Cortex of kidney (tissue), 1 donor: ENCODE measurements around the gene TPST2.
"Not testable (repeated sequence)": the region's sequence is repeated elsewhere in the genome, so short reads cannot be mapped to it uniquely, and the experiment has no call there.

Experiments used
- DNase-seq: peaks from one replicate; lab custom pipeline; 2025; lab: John Stamatoyannopoulos, UW

The TPST2 gene

DNA sequence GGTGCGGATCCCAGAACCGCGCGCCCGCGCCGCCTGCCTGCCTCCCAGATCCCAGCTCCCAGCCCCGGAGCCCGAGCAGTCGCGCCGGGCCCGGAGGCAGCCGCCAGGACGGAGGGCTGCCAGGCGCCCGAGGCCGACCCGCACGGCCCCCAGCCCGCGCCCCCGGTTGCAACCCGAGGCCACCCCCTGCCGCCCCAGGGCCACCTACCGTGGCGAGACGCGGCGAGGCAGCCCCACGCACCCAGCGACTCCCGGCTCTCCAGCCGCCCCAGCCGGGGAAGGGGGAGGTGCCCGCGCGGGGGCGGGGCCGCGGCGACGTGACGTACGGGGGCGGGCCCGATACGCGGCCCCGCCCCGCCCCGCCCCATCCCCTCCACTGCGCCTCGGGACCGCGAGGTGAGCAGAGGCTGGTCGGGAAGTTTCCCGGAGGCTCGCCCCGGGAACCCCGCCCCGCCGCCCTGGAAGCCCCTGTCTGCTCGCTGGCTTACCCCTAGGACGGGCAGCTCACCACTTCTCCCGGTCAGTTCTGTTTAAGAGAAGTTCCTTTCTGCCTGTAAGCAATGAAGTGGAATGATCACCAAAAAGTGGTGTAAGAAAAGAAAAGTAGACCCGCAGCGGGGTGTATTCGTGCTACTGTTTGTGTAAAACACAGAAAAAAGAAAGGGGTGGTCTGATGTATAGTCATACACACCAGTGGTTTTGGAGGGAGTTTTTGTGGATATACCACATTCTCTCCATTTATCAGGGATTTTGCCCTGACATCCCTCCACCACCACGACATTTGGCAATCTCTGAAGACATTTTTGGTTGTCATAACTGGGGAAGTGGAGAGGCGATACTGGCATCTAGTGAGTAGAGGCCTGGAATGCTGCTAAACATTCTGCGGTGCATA, at the start of gene TPST2:
Gene TPST2, minus strand, starts transcription at position 288 of the 892 bp plus-strand sequence. CDS start 48,502 bp downstream, outside the sequence.
- no peak for DNase-seq

GRCh38 chr22:26636296-26636695, 46.4 kb upstream of the TPST2 start:
- DNase-seq: no peak

- DNase-seq: no peak
Observed at GRCh38 chr22:26635117-26635516, 45.2 kb upstream of the TPST2 start.

DNA sequence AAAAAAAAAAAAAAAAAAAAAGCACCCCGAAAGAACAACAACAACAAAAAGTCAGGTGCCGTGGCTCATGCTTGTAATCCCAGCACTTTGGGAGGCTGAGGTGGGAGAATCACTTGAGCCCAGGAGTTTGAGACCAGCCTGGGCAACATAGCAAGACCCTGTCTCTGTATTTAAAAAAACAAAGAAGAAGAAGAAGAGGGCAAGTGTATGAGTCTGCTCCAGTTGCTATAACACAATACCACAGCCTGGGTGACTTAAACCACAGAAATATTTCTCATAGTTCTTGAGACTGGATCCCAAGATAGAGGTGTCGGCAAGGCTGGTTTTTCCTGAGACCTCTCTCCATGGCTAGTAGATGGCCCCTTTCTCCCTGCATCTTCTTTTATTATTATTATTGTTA, 44.3 kb upstream of the TPST2 start:
- no peak for DNase-seq

GRCh38 chr22:26632422-26633155, 42.7 kb upstream of the TPST2 start:
- DNase-seq: no peak

DNA sequence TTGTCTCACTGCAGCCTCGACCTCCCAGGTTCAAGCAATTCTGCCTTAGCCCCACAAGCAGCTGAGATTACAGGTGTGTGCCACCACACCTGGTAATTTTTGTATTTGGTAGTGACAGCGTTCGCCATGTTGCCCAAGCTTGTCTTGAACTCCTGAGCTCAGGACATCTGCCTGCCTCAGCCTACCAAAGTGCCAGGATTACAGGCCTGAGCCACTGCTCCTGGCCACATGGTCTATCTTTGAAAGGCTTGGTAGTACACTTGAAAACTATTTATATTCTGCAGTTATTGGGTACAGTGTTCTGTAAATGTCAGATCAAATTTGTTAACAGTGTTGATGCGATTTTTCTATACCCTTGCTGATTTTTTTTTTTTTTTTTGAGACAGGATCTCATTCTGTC, 41.4 kb upstream of the TPST2 start:
- DNase-seq: no peak

- DNase-seq: no peak
Observed at GRCh38 chr22:26629988-26630761, 40.2 kb upstream of the TPST2 start.

DNA sequence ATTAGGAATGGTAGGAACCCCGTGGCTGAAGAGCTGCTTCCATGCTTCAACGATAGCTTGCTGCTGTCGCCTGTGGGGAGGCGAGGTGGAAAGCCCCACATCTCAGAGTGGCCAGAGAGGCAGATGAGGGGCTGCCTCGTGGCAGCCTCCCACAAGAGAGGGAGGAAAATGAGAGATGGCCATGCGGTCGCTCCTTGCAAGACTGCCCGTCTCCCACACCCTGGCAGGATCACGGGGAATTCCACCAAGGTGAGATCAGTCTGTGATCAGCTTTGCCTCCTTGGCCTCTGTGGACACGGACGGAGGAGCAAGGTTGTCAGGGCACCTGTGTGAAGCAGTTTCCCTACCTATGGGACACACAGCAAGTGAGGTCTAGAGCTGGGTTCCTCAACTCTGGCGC, 34.9 kb upstream of the TPST2 start:
- no peak for DNase-seq

DNA sequence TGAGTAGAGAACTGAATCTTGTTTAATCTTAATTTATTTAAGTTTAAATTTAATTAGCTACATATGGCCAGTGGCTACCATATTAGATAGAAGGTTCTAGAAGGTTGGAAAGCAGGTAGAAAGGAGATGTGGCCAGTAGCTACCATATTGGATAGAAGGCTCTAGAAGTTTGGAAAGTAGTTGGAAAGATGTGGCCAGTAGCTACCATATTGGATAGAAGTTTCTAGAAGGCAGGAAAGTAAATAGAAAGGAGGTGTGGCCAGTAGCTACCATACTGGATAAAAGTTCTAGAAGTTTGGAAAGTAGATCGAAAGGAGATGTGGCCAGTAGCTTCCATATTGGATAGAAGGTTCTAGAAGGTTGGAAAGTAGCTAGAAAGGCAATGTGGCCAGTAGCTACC, 34.1 kb upstream of the TPST2 start:
- no peak for DNase-seq

DNA sequence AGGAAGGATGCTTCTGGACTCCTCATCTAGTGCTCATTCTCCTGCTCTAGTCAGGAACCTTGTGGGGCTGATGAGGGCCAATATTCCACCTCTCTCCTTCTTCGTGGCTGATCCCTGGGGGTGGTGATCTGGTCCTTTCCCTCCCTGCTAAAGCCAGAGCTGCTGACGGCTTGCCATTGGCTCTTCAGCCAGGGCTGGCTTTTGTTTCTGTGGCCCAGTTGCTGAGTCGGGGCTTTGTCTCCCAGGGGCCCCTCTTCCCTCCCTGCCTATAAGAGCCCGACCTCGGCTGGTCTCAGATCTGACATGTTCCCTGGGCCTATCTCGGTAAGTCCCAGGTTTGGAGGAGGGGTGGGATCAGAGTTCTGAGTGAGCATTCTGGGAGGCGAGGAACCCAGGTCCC, 31.7 kb upstream of the TPST2 start, which contains the start of gene CRYBA4:
Gene CRYBA4, plus strand, starts transcription at position 301 of the 400 bp plus-strand sequence. CDS start 634 bp downstream, outside the sequence.
- DNase-seq: no peak

DNA sequence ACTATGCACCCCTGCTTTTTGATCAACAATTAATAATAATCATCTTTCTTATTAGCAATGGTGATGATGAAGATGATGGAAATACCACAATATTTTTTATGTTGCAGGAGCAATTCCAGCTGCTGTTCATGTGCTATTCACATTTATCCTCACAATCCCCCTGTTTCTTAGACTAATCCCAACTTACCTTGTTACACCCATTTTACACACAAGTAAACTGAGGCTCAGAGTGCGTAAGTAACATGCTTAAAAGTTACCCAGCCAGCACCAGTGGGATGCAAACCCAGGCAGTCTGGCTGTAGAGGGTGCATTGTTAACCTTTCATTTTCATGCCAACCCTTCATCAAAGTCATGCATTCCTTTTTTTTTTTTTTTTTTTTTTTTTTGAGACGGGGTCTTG, 30.3 kb upstream of the TPST2 start:
- no peak for DNase-seq

DNA sequence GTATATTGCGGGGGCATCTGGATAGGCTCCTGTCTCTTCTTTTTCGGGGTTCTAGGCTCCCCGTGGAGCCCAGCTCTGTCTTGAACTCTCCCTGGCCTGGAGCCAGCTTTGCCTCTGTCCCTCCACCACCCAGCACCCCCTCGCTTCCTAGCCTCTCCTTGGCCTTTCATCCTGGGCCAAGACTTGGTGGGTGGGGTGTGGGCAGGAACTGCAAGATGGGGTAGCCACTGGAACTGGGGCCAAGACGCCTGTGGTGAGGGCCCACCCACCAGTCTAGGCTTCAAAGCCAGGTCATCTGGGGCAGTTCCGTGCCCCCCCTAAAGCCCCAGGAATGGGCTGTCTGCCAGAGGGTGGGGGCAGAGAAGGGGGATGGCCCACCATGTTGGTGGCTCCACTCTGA, 29.6 kb upstream of the TPST2 start:
- no peak for DNase-seq

- no peak for DNase-seq
Observed at GRCh38 chr22:26618455-26618854, 28.5 kb upstream of the TPST2 start.

DNA sequence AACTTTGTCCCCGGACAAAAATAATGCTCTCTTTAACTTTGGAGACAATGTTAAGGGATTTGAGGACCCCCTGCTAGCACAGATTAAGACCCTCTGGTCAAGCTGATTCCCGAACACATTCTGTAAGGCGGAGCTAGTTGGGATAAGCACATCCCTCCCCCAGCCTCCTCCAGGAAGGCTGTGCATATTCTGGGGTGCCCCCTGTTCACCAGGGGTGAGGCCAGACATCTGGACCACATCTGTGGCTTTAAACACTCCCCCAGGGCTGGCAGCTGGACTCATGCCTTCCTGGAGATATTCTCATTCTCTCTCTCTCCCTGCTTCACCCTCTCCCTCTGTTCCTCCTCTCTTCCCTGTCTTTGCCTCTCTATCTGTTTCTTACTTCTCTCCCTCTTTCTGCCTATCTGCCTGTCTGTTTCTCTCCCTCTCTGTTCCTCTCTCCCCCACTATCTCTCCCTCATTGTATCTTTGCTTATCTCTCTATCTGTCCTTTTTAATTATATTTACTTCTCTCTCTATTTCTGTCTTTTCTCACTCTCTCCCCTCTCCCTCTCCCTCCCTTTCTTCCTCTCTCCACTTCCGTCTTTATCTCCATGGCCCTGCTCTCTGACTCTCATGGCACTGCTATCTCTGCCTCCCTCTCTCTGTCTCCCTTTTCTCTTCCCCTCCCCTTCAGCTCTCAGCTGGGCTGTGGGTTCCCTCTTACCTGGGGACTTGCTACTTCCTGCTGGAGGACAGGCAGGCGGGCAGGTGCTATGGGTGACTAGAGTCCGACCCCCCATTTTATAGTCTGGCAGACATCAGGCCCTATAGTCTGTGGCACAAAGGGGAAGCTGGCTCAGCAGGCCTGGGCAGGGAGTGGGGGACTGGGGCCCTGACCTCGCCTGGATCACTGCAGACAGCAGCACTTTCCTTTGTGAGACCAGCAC, 27.6 kb upstream of the TPST2 start, which contains the start of gene CRYBB1:
Gene CRYBB1, minus strand, starts transcription at position 757 of the 929 bp plus-strand sequence. CDS start 1,708 bp downstream, outside the sequence.
- DNase-seq: no peak

DNA sequence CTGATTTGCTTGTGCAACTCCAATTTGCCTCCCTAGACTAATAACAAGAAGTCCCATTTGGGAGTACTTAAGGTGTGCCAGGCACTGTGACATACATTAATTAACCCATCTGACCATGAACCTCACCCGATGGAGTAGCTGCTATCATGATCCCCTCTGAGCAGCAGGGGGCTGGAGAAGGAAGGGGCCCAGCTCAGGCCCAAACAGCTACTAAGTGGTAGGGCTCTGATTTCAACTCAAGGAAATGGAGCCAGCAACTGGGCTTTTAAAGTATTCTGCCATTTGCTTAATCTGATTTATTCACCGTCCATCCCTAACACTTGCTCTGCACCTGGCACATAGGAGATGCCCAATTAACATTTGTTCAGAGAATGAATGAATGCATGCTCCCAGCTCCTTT, 26.7 kb upstream of the TPST2 start:
- no peak for DNase-seq

DNA sequence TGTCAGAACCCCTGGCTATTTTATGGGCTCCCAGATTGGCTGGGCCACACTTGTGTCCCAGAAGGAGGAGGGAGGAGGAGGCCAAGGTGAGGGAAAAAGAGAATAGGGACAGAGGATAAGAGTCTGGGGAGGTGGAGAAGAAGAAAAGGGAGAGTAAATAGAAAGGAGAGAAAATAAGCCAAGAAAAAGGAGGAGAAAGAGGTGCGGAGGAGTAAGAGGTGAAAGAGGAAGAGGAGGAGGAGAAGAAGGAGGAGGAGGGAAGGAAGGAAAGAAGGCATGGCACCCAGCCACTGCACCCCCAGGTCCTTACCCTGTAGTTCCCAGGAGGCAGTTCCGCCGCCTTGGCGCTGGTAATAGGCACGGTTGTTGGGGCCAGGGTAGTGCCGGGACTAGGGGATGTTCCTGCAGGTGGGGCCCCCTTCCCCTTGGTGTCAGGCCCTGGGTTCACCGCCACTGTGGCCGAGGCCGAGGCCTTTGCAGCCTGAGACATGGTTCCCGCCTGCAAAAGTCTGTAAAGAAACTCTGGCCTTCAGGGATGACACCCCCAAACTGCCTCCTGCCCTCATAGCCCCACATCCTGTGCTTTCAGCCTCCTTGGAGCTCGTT, 26.0 kb upstream of the TPST2 start:
- no peak for DNase-seq

GRCh38 chr22:26615149-26615548, 25.2 kb upstream of the TPST2 start:
- DNase-seq: no peak

DNA sequence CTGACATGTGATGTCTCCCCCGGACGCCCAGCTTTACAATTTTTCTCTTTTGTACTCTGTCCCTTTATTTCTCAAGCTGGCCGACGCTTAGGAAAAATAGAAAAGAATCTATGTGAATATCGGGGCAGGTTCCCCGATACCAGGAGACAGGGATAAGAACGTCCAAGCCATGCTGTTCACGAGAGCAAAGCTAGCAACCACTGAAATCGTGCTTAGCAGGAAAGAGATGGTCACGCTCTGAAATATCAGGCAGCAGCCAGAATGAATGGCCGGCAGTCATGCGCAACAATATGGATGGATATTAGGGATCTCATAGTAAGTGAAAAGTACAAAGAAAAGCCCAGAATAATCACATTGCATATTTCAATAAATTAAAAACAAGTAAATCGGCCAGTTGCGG, 24.4 kb upstream of the TPST2 start:
- DNase-seq: no peak

DNA sequence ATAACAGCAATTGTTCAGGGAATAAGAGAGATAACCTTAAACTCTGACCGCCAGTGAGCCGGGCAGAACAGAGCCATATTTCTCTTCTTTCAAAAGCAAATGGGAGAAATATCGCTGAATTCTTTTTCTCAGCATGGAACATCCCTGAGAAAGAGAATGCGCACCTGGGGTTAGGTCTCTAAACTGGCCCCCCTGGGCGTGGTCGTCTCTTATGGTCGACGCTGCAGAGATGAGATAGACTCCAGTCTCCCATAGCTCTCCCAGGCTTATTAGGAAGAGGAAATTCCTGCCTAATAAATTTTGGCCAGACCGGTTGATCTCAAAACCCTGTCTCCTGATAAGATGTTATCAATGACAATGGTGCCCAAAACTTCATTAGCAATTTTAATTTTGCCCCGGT, 23.8 kb upstream of the TPST2 start:
- not testable (repeated sequence) for DNase-seq

DNA sequence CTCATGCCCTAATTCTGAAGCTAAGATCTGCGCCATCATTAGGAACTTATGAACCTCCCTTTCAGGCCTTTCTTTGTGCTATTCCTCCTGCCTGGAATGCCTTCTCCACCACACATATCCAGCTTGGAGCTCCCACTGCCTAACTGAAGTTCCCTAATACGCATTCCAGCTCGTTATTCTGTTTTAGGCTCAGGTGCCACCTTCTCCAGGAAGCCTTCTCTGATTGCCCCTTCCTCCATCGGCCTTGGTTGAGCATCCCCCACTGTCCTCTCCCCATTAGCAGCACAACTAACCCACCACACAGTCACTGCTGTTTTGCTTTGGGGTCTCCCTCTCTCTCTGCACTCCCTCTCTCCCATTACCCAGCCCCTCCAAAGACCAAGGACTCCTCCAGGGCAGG, 22.7 kb upstream of the TPST2 start:
- DNase-seq: no peak

GRCh38 chr22:26610996-26611395, 21.1 kb upstream of the TPST2 start:
- DNase-seq: no peak
